Type B pancreatic cell (in vitro differentiated cells): ENCODE data around the gene B3GNT4. TPM values are rescaled to one million over a fixed set of nuclear protein-coding genes. Genes with fewer than 3 reads are reported as not detected.
A peak's percentile ranks its signal among the peaks of the same experiment; 100 is the strongest.

ENCODE experiments used
- DNase-seq: peaks from one replicate; pipeline ENCODE4 v3.0.0; 2021; ENCODE audit warnings: mixed read lengths; ENCODE audit not compliant: unreplicated experiment; ENCODE audit errors: extremely low spot score
- H3K27ac Mint-ChIP-seq: 2 replicates; pipeline ENCODE4 v1.8.0; 2021; ENCODE audit warnings: mild to moderate bottlenecking, mixed read lengths
- H3K27me3 Mint-ChIP-seq: 2 replicates; pipeline ENCODE4 v1.8.0; 2021; ENCODE audit warnings: mixed read lengths
- H3K36me3 Mint-ChIP-seq: 2 replicates; pipeline ENCODE4 v1.8.0; 2021; ENCODE audit warnings: mixed read lengths
- H3K4me1 Mint-ChIP-seq: one replicate; pipeline ENCODE4 v1.8.0; 2021; ENCODE audit warnings: mixed read lengths; ENCODE audit not compliant: unreplicated experiment
- H3K4me3 Mint-ChIP-seq: 2 replicates; pipeline ENCODE4 v1.8.0; 2021; ENCODE audit warnings: mild to moderate bottlenecking, mixed read lengths
- H3K9me3 Mint-ChIP-seq: 2 replicates; pipeline ENCODE4 v1.8.0; 2021; ENCODE audit warnings: mixed read lengths
- CTCF ChIP-seq: fragments of 200-600 bp; sonication (generic); conservative IDR thresholded peaks from 2 replicates; pipeline ENCODE4 v1.5.0; 2021; ENCODE audit warnings: antibody characterized with exemption, mild to moderate bottlenecking
- total RNA-seq: library from RNA; stranded (reverse); gene quantifications from 2 replicates; pipeline ENCODE4 v1.2.1, GENCODE V29; 2021; ENCODE audit warnings: low replicate concordance

The B3GNT4 gene
- total RNA-seq, 1 donor from 2014 or later = 0.53 TPM

DNA sequence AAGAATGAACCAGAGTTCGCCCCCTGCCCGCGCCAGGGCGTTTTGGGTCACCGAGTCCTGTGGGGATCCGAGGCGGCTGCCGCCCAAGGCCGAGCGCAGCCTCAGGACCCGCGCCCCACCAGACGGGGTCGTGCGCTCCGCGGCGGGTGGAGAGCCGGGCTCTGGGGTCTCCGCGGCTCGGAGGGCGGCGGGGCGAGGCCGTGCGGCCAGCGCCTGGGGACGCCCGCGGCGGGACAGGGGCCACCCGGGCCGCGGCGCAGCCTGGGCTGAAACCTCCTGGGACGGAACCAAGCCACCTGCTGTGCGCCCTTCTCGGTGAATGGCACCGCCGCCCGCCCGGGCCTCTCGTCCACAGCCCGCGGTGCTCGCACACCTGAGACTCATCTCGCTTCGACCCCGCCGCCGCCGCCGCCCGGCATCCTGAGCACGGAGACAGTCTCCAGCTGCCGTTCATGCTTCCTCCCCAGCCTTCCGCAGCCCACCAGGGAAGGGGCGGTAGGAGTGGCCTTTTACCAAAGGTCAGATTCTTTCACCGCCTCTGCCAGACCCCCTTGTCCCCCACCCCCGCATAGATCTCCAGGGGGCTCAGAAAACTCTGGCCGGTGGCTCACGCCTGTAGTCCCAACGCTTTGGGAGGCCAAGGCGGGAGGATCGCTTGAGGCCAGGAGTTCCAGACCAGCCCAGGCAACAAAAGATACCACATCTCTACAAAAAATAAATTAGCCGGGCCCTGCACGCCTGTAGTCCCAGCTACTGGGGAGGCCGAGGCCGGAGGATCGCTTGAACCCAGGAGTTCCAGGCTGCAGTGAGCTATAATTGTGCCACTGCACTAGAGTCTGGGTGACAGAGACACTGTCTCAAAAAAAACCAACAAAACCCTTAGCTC lies 901 bp downstream of the B3GNT4 start:
- Mint-ChIP-seq H3K4me3 (peak overlapping the region; percentile 92), H3K27ac (peak overlapping the region; percentile 49), H3K9me3 (no peaks in the 10 kb centered on the region), H3K36me3 (peaks cover 13% of the 10 kb centered on the region), H3K27me3 (peaks cover 46% of the 10 kb centered on the region), H3K4me1 (peaks cover 4% of the 10 kb centered on the region)
- no peak for TF ChIP-seq CTCF
- DNase-seq = no peak

- Mint-ChIP-seq H3K27me3 (peaks cover 42% of the 10 kb centered on the region), H3K4me1 (peaks cover 4% of the 10 kb centered on the region)
Measured at GRCh38 chr12:122205053-122205925, 1.8 kb downstream of the B3GNT4 start.

GRCh38 chr12:122206111-122206881 lies 2.8 kb downstream of the B3GNT4 start:
- Mint-ChIP-seq H3K36me3 (peaks cover 19% of the 10 kb centered on the region), H3K27me3 (peaks cover 40% of the 10 kb centered on the region)
- no peak for TF ChIP-seq CTCF

More at GRCh38 chr12:122205053-122205925, 1.8 kb downstream of the B3GNT4 start:
- peak overlapping the region; percentile 92 for H3K4me3 Mint-ChIP-seq
- no peak for DNase-seq
- H3K27ac Mint-ChIP-seq = peak overlapping the region; percentile 49
- no peak for TF ChIP-seq CTCF
- no peaks in the 10 kb centered on the region for H3K9me3 Mint-ChIP-seq
- H3K36me3 Mint-ChIP-seq = peaks cover 19% of the 10 kb centered on the region

DNA sequence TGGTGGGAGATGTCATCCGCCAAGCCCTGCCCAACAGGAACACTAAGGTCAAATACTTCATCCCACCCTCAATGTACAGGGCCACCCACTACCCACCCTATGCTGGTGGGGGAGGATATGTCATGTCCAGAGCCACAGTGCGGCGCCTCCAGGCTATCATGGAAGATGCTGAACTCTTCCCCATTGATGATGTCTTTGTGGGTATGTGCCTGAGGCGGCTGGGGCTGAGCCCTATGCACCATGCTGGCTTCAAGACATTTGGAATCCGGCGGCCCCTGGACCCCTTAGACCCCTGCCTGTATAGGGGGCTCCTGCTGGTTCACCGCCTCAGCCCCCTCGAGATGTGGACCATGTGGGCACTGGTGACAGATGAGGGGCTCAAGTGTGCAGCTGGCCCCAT lies 3.5 kb downstream of the B3GNT4 start:
- Mint-ChIP-seq H3K4me3 (no peak overlapping the region), H3K36me3 (peaks cover 23% of the 10 kb centered on the region), H3K4me1 (peaks cover 4% of the 10 kb centered on the region), H3K27ac (no peak overlapping the region), H3K9me3 (no peaks in the 10 kb centered on the region), H3K27me3 (peaks cover 35% of the 10 kb centered on the region)
- no peak for DNase-seq
- TF ChIP-seq CTCF = no peak

More at GRCh38 chr12:122206111-122206881, 2.8 kb downstream of the B3GNT4 start:
- Mint-ChIP-seq H3K4me1 (peaks cover 4% of the 10 kb centered on the region), H3K9me3 (no peaks in the 10 kb centered on the region), H3K4me3 (peak overlapping the region; percentile 57), H3K27ac (no peak overlapping the region)
- no peak for DNase-seq

GRCh38 chr12:122207391-122207790 lies 3.9 kb downstream of the B3GNT4 start:
- no peak for DNase-seq
- Mint-ChIP-seq H3K27ac (no peak overlapping the region), H3K36me3 (peaks cover 27% of the 10 kb centered on the region), H3K4me1 (peaks cover 4% of the 10 kb centered on the region), H3K9me3 (no peaks in the 10 kb centered on the region), H3K4me3 (no peak overlapping the region), H3K27me3 (peaks cover 34% of the 10 kb centered on the region)
- no peak for TF ChIP-seq CTCF
